Esophagus (tissue), 2 donors: ENCODE measurements around the gene PLPPR3. TPM values are rescaled to one million over a fixed set of nuclear protein-coding genes. Genes with fewer than 3 reads are reported as not detected.

Experiments used
- H3K27ac ChIP-seq, 2 donors: one replicate each; pipeline ENCODE4 v1.5.1; 2013; ENCODE audit warnings: low read depth in 2 of 2, mild to moderate bottlenecking in 2 of 2, inconsistent platforms in 1 of 2, low read length in 1 of 2, moderate library complexity in 1 of 2
- H3K27me3 ChIP-seq, 2 donors: one replicate each; pipeline ENCODE4 v1.6.1; 2013; ENCODE audit warnings: low read length in 2 of 2, control low read depth in 1 of 2, mild to moderate bottlenecking in 1 of 2; ENCODE audit not compliant: insufficient read depth in 2 of 2, control insufficient read depth in 1 of 2
- H3K36me3 ChIP-seq, 2 donors: one replicate each; pipeline ENCODE4 v1.6.1; 2013; ENCODE audit warnings: low read length in 1 of 2; ENCODE audit not compliant: control insufficient read depth in 2 of 2, insufficient read depth in 2 of 2
- H3K4me1 ChIP-seq, 2 donors: one replicate each; pipeline ENCODE4 v1.6.1; 2013; ENCODE audit warnings: low read length in 1 of 2; ENCODE audit not compliant: control insufficient read depth in 2 of 2, insufficient read depth in 2 of 2
- H3K4me3 ChIP-seq, 2 donors: one replicate each; pipeline ENCODE4 v1.5.1; 2013; ENCODE audit warnings: low read length in 2 of 2, mild to moderate bottlenecking in 2 of 2, low read depth in 1 of 2, moderate library complexity in 1 of 2
- H3K9me3 ChIP-seq, 2 donors: one replicate each; pipeline ENCODE4 v1.6.1; 2013; ENCODE audit warnings: mild to moderate bottlenecking in 2 of 2, low read depth in 1 of 2, low read length in 1 of 2, moderate library complexity in 1 of 2; ENCODE audit not compliant: control insufficient read depth in 2 of 2, insufficient read depth in 1 of 2
- WGBS, 2 donors: extraction: QIAGEN DNeasy Blood & Tissue Kit; methylation state at CpG; one replicate each; pipeline ENCODE4 v1.1.7; 2013; 5-methylcytosine and 5-hydroxymethylcytosine counted together
- polyA plus RNA-seq, 2 donors: library from polyadenylated mRNA; stranded (reverse); fragments of 200-250 nt; gene quantifications; one replicate each; pipeline ENCODE4 v1.2.3, GENCODE V29; 2013
- donor health status: healthy with polysubstance abuse.
- donor health status: Bipolar disorder and iron deficiency.

PLPPR3 gene
- polyA plus RNA-seq, 2 donors: not detected

DNA sequence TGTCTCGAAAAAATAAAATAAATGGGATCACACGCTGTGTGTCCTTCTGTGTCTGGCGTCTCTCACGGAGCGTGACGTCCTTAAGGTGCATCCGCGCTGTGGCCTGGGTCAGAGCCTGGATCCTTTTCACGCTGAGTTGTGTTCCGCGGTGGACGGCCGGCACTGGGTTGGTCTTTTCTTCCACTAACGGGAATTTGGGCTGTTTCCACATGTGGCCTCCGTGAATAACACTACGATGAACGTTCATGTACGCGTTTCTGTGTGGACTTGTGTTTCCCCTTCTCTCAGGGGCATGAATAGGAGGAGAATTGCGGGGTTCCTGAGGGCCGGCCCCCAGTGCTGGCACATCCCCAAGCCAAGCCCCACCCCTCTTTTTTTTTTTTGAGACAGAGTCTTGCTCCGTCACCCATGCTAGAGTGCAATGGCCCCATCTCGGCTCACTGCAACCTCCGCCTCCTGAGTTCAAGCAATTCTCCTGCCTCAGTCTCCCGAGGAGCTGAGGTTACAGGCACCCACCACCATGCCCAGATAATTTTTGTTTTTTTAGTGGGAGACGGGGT is 30.7 kb downstream of the PLPPR3 start:
- H3K27me3 ChIP-seq: no peaks in the 10 kb centered on the region
- H3K36me3 ChIP-seq: no peaks in the 10 kb centered on the region
- H3K27ac ChIP-seq: peak overlapping the region in 1 of 2 donors; percentile 3
- 86% methylated on average over 26 of the region's 26 CpGs for WGBS, 2 donors
- no peak overlapping the region for H3K4me3 ChIP-seq
- H3K9me3 ChIP-seq: no peaks in the 10 kb centered on the region
- peaks cover 0 to 10% of the 10 kb centered on the region in 2 donors for H3K4me1 ChIP-seq

DNA sequence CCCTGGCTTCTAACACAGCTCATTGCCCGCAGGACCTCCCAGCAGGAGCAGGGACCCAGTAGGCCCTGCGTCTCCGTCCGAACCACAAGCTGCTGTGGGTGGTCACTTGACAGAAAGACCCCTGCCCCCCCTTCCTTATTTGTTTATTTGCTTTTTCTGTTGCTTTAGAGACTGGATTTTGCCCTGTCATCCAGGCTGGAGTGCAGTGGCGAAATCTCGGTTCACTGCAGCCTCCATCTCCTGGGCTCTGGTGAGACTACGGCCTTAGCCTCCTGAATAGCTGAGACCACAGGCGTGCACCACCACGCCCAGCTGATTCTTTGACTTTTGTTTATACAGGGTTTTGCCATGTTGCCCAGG is 32.1 kb downstream of the PLPPR3 start:
- Histone ChIP-seq H3K9me3 (no peaks in the 10 kb centered on the region), H3K27ac (peak overlapping the region in 1 of 2 donors; percentile 27), H3K4me3 (no peak overlapping the region), H3K4me1 (no peaks in the 10 kb centered on the region), H3K36me3 (no peaks in the 10 kb centered on the region), H3K27me3 (no peaks in the 10 kb centered on the region)
- 77 to 80% methylated on average over 9 of the region's 9 CpGs for WGBS, 2 donors

DNA sequence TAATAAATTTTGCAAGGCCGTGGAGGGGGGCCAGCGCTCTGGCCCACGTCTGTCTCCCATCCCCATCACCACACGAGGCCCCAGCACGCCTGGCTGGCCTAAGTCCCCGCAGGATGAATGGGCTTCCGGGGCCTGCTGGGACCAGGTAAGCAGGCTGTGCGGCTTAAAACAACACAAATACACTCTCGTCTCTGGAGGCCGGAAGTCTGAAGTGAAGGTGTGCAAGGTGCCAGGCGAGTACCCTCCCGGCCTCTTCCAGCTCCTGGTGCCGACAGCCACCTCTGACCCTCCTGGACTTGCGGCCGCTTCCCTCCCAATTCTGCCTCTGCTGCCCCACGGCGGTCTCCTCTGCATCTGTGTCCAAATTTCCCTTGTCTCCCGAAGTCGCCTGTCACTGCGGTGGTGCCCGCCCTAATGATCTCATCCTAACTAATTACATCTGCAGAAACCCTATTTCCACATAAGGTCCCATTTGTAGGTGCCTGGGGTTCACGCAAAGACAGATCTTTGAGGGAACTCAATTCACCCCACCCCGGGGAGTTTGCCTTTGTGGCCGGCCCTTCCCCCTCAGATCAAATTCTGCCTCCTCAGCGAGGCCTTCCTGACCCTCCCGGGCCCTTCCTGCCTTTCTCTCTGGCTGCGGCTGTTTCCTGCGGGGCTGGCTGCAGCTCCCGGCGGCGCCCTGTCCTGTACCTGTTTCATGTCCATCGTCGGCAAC is 32.6 kb downstream of the PLPPR3 start:
- Histone ChIP-seq H3K36me3 (no peaks in the 10 kb centered on the region), H3K4me1 (no peaks in the 10 kb centered on the region), H3K27ac (peak overlapping the region; percentile 14 to 27), H3K27me3 (no peaks in the 10 kb centered on the region), H3K4me3 (no peak overlapping the region), H3K9me3 (no peaks in the 10 kb centered on the region)
- WGBS, 2 donors: 54 to 57% methylated on average over 33 of the region's 33 CpGs

DNA sequence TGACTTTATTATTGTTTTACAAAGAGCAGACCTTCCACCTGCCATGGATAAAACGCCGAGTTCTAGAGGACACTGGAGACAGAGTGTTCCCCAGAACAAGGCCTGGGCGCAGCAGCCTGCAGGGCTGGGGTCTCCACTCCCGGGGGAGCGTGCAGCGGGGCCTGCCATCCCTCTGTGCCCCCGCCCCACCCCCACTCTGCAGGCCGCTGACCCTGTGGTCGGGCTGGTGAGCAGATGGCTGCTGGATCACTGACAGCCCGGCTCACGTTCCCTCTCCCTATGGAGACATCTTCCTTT is 33.1 kb downstream of the PLPPR3 start:
- H3K27ac ChIP-seq: peak overlapping the region in 1 of 2 donors; percentile 26
- WGBS, 2 donors: 67 to 74% methylated on average over 11 of the region's 11 CpGs
- H3K4me3 ChIP-seq: no peak overlapping the region
- H3K27me3 ChIP-seq: no peaks in the 10 kb centered on the region
- H3K36me3 ChIP-seq: no peaks in the 10 kb centered on the region
- H3K4me1 ChIP-seq: no peaks in the 10 kb centered on the region
- no peaks in the 10 kb centered on the region for H3K9me3 ChIP-seq

DNA sequence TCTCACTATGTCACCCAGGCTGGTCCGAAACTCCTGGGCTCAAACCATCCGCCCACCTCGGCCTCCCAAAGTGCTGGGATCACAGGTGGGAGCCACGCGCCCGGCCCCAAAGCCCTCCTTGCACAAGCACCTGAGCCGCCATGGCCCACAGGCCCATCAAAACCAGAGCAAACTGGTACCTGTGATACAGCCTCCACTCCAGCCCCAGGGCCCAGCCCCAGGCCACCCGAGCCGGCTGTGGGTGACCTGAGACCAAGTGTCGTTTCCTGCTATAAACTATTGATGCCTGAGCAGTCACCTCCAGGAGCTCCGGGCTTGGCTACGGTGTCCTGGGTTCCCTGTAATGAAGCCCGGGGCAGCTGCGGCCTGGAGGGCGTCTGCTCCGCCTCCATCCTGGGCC is 34.2 kb downstream of the PLPPR3 start:
- H3K27ac ChIP-seq: no peak overlapping the region
- WGBS, 2 donors: 92 to 93% methylated on average over 16 of the region's 16 CpGs
- no peaks in the 10 kb centered on the region for H3K36me3 ChIP-seq
- H3K27me3 ChIP-seq: no peaks in the 10 kb centered on the region
- H3K4me1 ChIP-seq: no peaks in the 10 kb centered on the region
- H3K4me3 ChIP-seq: no peak overlapping the region
- no peaks in the 10 kb centered on the region for H3K9me3 ChIP-seq

DNA sequence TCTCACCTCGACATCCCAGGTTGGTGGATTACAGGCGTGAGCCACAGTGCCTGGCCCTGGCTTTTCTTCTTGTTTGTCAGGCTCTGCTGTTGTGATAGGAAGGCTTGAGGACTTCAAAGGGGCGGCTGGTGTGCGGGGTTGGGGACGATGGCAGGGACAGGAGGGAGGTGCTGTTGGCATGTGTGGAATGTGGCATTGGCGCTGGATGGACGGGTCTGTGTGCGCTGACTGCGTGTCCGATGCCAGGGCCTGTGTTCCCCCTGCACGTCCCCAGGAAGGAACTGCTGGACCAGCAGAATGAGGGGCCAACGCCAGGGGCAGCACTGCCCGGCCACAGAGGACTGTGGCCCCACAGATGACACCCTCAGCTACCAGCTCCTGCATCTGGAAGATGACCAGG is 37.2 kb downstream of the PLPPR3 start:
- no peaks in the 10 kb centered on the region for H3K9me3 ChIP-seq
- no peaks in the 10 kb centered on the region for H3K36me3 ChIP-seq
- 71 to 80% methylated on average over 13 of the region's 13 CpGs for WGBS, 2 donors
- no peak overlapping the region for H3K27ac ChIP-seq
- H3K4me3 ChIP-seq: no peak overlapping the region
- H3K4me1 ChIP-seq: peaks cover 0 to 4% of the 10 kb centered on the region in 2 donors
- H3K27me3 ChIP-seq: no peaks in the 10 kb centered on the region

DNA sequence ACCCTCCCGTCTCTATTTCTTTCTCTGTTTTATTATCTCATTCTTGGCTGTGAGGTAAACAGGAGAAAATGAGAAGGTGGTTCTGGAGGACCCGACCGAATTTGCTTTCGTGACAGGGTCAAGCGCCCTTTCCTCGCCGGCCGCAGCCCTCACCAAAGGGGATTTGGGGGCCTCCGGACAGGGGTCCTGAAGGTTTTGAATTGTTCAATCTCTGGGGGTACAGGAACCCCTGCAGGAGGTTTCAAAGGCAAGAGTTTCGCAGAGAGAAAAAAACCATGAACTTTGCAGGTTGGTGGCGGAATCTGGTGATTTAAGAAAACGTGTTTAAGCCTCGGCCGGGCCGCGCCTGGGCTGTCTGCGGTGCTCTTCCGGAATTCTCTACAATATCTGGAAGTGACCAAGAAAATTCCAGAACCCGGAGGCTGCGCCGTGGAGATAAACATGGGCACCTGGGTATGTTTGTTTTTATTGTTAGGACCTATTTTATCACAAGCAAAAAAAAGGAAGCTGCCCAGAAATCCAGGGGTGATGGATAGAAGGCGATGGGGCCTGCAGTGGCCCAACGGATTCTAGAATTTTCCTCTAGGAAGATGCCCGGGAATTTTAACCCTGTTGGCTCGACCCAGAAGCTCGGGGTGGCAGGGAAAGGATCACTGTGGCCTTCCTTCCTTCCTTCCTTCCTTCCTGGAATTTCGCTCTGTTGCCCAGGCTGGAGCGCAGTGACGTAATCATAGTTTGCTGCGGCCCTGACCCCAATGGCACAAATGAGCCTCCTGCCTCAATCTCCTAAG is 38.7 kb downstream of the PLPPR3 start:
- H3K36me3 ChIP-seq: no peaks in the 10 kb centered on the region
- no peaks in the 10 kb centered on the region for H3K27me3 ChIP-seq
- no peaks in the 10 kb centered on the region for H3K9me3 ChIP-seq
- peak overlapping the region; percentile 5 to 50 for H3K27ac ChIP-seq
- WGBS, 2 donors: 53% methylated on average over 30 of the region's 30 CpGs
- H3K4me1 ChIP-seq: peaks cover 0 to 9% of the 10 kb centered on the region in 2 donors
- no peak overlapping the region for H3K4me3 ChIP-seq

DNA sequence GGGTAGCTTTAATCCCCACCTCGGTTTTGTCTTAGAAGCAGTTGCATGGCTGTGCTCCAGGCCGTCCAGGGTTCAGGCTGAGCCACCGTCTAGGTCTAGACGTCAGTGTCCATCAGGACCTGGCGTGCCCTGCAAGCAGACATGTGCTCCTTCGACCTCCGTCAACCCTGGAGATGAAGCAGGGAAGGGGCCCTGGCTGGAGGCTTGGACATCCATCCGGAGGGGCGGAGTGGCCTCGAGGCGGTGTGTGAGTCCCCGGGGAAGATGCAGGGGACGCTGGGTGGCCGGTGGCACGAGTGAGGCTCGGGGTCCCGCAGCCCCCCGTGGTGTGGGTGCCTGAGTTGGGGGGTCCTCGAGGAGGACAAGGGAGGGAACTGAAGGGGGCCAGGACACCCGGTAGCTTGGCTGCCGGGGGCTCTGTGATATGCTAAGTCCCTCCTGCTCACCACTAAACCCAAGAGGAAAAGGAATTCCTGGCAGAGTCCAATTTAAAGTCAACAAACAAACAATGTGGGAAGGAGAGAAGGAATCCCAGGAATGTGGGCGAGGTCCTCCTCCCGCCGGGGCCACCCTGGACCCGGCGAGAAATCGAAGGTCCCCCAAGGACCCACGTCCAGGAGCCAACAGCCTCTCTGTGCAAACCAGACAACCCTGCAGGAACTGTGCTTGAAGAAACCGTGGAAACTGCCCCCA is 39.4 kb downstream of the PLPPR3 start:
- 27 to 33% methylated on average over 29 of the region's 29 CpGs for WGBS, 2 donors
- Histone ChIP-seq H3K27ac (peak overlapping the region in 1 of 2 donors; percentile 5), H3K9me3 (no peaks in the 10 kb centered on the region), H3K4me3 (no peak overlapping the region), H3K36me3 (no peaks in the 10 kb centered on the region), H3K4me1 (peaks cover 0 to 9% of the 10 kb centered on the region in 2 donors), H3K27me3 (no peaks in the 10 kb centered on the region)

DNA sequence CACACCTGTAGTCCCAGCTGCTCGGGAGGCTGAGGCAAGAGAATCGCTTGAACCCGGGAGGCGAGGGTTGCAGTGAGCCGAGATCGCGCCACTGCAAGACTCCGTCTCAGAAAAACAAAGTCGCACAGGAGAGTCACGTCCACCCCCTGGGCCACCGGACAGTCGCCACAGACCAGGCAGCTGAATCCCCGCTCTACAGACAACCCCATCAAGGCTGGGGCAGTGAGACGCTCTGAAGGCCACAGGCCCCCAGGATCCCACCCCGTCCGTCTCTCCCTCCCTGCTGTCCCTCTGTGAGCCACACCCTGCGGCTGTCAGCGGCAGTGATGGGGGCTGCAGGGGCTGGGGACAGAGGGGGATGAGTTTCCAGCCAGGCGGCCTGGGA is 40.0 kb downstream of the PLPPR3 start:
- Histone ChIP-seq H3K4me3 (no peak overlapping the region), H3K27ac (no peak overlapping the region), H3K9me3 (no peaks in the 10 kb centered on the region), H3K4me1 (peaks cover 0 to 9% of the 10 kb centered on the region in 2 donors), H3K36me3 (no peaks in the 10 kb centered on the region), H3K27me3 (no peaks in the 10 kb centered on the region)
- WGBS, 2 donors: 89 to 91% methylated on average over 19 of the region's 19 CpGs
